ENCODE data around the gene SNTA1.

Gene SNTA1

DNA sequence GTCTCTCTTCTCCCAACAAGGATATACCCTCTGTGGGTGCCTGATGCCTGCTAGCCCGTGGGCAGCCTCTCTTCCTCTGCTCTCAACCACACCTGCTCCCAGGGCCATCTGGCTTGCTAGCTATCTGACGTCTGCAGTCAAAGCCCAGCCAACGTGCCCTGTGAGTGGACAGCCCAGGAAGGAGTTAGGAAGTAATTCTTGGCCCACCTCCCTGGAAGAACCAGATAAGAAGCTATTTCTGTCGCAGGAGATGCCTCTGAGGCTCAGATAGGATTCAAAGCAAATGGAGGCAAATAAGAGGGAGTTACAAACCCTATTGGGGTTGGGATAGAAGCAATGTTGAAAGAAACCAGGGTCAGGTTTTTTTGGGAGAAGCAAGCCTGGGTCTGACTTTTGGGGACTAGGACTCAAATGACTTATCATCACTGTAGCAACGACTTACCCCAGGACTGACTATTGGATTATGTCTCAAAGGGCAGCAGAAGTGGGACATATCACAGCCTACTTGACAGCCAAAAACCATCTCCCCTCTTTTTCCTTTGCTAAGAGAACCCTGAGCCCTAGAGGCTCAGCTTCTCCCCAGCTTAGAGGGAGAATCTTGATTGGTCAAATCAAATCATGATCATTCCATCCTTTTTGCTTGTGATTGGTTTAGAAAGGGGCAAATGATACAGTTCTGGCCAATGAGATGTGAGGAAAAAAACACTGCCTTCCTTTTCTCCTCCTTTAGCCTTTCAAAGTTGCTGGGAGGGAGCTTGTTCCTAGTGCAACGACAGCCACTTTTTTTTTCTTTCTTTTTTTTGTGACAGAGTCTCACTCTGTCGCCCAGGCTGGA lies 24.2 kb downstream of the SNTA1 start:
- no peaks in the 10 kb centered on the region for H3K4me1 Mint-ChIP-seq (ENCODE audit: low read depth)

DNA sequence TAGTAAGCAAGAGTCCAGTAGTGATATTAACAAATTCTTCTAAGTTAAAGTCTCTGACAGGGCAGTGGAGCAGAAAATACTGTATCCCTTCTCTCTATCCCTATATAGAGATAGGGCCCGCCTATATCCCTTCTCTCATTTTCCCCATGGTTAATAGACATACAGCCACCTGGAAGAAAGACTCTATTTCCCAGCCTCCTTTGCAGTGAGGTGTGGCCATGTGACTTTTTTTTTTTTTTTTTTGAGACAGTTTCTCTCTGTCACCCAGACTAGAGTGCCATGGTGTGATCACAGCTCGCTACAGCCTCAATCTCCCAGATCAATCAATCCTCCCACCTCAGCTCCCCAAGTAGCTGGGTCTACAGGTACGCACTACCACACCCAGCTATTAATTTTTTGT lies 25.5 kb downstream of the SNTA1 start:
- no peak overlapping the region for H3K4me3 Mint-ChIP-seq
- H3K9me3 Mint-ChIP-seq, result no peaks in the 10 kb centered on the region
- no peak overlapping the region for H3K27ac Mint-ChIP-seq
- no peaks in the 10 kb centered on the region for H3K36me3 Mint-ChIP-seq (ENCODE audit: low read depth)
- no peaks in the 10 kb centered on the region for H3K4me1 Mint-ChIP-seq (ENCODE audit: low read depth)
- H3K27me3 Mint-ChIP-seq, result no peaks in the 10 kb centered on the region

More for the DNA sequence above, 24.2 kb downstream of the SNTA1 start:
- Mint-ChIP-seq H3K27ac (no peak overlapping the region), H3K27me3 (no peaks in the 10 kb centered on the region), H3K9me3 (no peaks in the 10 kb centered on the region), H3K36me3 (ENCODE audit: low read depth) (no peaks in the 10 kb centered on the region), H3K4me3 (no peak overlapping the region)

DNA sequence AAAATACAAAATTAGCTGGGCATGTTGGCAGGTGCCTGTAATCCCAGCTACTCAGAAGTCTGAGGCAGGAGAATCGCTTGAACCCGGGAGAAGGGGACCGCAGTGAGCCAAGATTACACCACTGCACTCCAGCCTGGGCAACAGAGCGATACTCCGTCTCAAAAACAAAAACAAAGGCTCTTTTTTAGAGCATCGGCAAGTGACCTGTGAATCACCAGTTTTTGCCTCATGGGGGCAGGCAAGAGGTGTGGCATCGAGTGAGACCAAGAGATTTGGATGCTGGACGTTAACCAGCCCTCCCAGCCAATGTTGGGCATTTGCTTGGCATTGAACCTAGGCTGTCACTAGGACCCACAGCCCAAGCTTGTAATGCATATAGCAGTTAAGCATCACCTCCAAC lies 27.6 kb downstream of the SNTA1 start:
- Mint-ChIP-seq H3K27me3 (no peaks in the 10 kb centered on the region), H3K4me1 (ENCODE audit: low read depth) (no peaks in the 10 kb centered on the region), H3K4me3 (no peak overlapping the region), H3K36me3 (ENCODE audit: low read depth) (peaks cover 5% of the 10 kb centered on the region), H3K9me3 (no peaks in the 10 kb centered on the region), H3K27ac (no peak overlapping the region)

DNA sequence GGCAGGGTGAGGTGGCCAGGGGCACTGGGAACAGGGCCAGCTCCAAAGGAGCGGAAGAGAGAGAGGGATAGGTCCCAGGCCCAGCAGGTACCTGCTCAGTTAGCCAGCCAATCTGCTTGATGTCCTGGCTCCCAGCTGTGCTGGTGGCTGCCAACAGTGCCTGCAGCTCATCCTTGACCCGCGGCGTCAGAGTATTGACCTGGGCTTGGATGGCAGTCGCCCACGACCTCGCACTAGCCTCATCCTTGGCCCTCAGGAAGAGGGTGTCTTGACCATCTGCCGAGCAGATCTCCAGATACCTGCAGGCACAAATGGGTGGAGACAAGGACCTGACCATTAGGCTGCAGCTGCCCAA lies 31.1 kb downstream of the SNTA1 start:
- no peak overlapping the region for H3K27ac Mint-ChIP-seq
- H3K36me3 Mint-ChIP-seq (ENCODE audit: low read depth), result peaks cover 6% of the 10 kb centered on the region
- H3K9me3 Mint-ChIP-seq, result no peaks in the 10 kb centered on the region
- H3K4me1 Mint-ChIP-seq (ENCODE audit: low read depth), result peaks cover 11% of the 10 kb centered on the region
- H3K27me3 Mint-ChIP-seq, result no peaks in the 10 kb centered on the region
- no peak overlapping the region for H3K4me3 Mint-ChIP-seq

DNA sequence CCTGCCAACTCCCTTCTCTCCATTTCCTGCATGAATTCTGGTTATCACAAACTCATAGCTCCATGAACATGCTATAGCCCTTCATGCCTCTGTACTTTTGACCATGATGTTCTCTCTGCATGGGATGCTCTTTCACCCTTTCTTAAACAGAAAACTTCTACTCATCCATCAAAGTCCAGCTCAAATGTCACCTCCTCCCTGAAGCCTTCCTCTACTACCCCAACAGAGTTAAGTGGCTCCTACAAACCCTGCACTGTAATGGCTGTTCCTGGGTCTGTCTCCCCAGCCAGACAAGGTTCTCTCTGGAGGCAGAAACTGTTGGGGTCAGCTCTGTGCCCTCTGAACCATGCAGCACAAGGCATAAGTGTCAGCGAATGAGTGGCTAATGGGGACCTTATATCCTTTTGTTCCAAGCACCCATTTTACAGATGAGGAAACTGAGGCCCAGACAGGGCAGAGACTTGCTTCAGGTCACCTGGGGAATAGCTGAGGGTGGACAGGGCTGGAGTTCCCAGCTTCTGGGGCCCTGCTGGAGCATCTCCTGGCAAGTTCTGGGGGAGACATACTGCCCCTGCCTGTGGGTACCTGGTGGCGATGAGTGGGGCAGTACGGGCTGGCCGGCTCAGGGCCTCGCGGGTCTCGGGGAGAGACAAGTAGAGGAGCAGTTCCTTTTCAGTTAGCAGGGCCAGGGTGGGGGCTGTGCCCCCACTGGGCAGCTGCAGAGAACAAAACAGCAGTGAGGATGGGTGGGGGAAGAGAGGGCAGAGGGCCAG lies 31.7 kb downstream of the SNTA1 start:
- Mint-ChIP-seq H3K36me3 (ENCODE audit: low read depth) (peaks cover 12% of the 10 kb centered on the region), H3K27me3 (no peaks in the 10 kb centered on the region), H3K4me1 (ENCODE audit: low read depth) (peaks cover 17% of the 10 kb centered on the region), H3K4me3 (no peak overlapping the region), H3K9me3 (no peaks in the 10 kb centered on the region), H3K27ac (no peak overlapping the region)

DNA sequence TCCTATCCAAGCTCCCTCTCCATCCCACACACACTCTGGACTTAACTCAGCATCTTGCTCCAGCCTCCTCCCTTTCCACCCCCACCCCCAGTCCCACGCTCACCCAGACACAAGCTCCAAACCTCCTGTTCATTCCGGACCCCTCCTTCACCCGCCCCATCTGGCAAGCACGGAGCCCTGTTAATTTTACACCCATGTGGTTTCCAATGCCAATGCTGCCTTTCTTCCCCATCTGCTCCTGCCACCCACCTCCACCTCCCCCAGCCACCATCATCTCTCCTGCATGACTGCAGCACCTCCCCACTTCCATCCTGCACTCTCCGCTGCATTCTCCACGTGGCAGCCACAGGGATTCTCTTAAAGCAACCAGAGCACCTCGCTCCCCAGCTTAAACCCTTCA lies 32.3 kb downstream of the SNTA1 start:
- H3K27me3 Mint-ChIP-seq, result no peaks in the 10 kb centered on the region
- H3K4me3 Mint-ChIP-seq, result no peak overlapping the region
- H3K27ac Mint-ChIP-seq, result no peak overlapping the region
- peaks cover 17% of the 10 kb centered on the region for H3K4me1 Mint-ChIP-seq (ENCODE audit: low read depth)
- H3K9me3 Mint-ChIP-seq, result no peaks in the 10 kb centered on the region
- H3K36me3 Mint-ChIP-seq (ENCODE audit: low read depth), result peaks cover 12% of the 10 kb centered on the region

DNA sequence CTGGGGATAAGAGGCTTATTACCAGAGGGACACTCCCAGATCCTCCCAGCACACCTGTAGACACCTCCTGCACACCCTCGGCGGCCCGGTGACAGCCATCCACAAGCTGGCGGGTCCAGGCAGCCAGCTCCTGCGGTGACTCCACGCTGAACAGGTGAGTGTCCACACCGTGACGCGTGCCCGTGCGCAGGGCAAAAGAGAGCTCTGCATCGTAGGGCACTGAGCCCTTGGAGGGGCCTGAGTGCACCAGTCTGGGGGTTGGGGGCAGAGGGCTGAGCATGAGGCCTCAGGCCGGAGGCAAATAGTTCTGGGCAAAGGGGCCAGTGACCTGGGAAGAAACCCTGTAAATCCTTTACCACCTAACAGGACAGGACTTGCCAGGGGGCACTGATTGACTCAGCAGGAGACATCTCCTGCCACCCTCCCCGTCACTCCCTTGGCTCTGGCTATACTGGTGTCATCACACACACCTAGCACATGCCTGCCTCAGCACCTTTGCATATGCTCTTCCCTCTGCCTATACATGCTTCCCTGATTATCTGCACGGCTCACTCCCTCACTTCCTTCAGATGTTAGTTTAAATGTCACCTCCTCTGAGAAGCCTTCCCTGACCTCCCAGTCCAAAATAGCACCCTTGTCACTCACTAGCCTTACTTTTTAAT lies 33.4 kb downstream of the SNTA1 start:
- Mint-ChIP-seq H3K27ac (no peak overlapping the region), H3K4me3 (no peak overlapping the region), H3K36me3 (ENCODE audit: low read depth) (peaks cover 12% of the 10 kb centered on the region), H3K27me3 (no peaks in the 10 kb centered on the region), H3K9me3 (no peaks in the 10 kb centered on the region), H3K4me1 (ENCODE audit: low read depth) (peaks cover 17% of the 10 kb centered on the region)

DNA sequence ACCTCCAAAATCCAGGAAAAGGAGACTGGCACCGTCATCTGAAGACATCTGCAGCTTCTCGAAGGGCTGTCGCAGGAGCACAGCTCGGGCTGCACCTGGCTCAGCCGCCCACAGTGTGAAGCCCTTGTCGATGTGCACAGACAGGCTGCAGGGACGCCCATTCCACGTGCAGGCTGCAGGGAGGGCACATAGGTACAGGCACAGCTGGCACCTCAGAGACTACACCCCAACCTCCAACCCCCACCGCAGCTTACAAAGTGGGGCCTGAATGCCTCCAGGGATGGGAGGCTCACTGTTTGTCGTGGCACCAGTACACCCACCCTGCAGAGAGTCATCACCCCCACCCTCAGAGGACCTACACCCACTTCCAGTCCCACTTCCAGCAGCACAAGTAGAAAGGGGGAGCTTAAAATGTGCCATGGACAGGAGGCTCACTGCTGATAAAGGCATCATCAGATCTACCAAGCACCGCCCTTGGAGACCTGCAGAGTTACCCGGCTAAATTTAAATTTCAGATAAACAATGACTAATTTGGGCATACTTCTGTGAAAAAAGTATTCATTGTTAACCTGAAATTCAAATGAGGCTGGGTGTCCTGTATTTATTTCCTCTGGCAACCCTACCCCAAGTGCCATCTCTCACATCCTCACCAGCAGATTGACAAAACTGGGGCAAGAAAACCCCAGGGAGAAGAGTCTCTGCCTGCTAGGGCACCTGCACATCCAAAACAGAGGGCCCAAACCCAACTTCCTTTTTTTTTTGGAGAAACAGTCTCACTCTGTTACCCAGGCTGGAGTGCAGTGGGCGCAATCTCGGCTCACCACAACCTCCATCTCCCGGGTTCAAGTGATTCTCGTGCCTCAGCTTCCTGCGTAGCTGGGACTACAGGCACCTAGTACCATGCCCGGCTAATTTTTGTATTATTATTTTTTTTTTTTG lies 34.6 kb downstream of the SNTA1 start:
- no peaks in the 10 kb centered on the region for H3K27me3 Mint-ChIP-seq
- H3K9me3 Mint-ChIP-seq, result no peaks in the 10 kb centered on the region
- H3K36me3 Mint-ChIP-seq (ENCODE audit: low read depth), result peaks cover 16% of the 10 kb centered on the region
- no peak overlapping the region for H3K4me3 Mint-ChIP-seq
- H3K27ac Mint-ChIP-seq, result peak overlapping the region; percentile 55
- H3K4me1 Mint-ChIP-seq (ENCODE audit: low read depth), result peaks cover 21% of the 10 kb centered on the region

DNA sequence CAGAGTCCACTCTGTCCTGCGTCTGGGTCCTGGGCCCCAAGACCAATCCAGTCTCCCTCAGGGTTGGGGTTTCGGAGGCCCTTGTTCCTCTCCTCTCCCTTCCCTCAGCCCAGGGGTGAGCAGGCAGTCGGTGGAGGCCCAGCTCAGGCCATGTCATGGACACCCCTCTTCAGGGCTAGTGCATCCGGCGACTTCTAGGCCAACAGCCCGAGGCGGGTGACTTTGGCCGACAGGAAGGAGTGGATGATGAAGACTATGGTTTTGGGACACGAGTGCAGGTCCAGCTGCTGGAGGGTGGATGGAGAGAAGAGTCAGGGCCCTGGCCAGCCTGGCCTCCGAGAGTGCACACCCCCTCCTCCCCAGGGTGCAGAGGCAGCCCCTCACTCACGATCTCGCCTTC lies 35.2 kb downstream of the SNTA1 start:
- Mint-ChIP-seq H3K27ac (no peak overlapping the region), H3K27me3 (no peaks in the 10 kb centered on the region)

DNA sequence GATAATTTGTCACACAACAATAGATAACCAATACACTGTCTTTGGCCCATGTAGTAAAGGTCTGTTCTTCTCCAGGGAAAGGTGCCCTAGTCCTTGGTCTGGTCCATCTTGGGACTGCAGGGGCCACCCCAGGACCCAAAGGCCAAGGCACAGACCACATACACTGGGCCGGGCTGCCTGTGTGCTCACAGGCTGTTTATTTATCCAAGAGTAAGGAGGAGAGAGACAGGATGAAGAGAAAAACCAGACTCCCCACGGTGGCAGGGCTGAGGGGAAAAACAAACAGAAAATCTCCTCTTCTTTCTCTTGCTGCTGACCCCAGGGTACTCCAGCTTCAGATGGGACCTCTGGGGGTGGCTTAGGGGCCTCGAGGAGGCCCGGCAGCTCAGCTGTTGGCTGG lies 35.8 kb downstream of the SNTA1 start:
- H3K27me3 Mint-ChIP-seq, result no peaks in the 10 kb centered on the region
- peaks cover 25% of the 10 kb centered on the region for H3K4me1 Mint-ChIP-seq (ENCODE audit: low read depth)
- peaks cover 16% of the 10 kb centered on the region for H3K36me3 Mint-ChIP-seq (ENCODE audit: low read depth)
- H3K4me3 Mint-ChIP-seq, result no peak overlapping the region
- H3K27ac Mint-ChIP-seq, result no peak overlapping the region
- no peaks in the 10 kb centered on the region for H3K9me3 Mint-ChIP-seq

More for the DNA sequence above, 35.2 kb downstream of the SNTA1 start:
- no peak overlapping the region for H3K4me3 Mint-ChIP-seq
- H3K9me3 Mint-ChIP-seq, result no peaks in the 10 kb centered on the region
- peaks cover 16% of the 10 kb centered on the region for H3K36me3 Mint-ChIP-seq (ENCODE audit: low read depth)
- H3K4me1 Mint-ChIP-seq (ENCODE audit: low read depth), result peaks cover 25% of the 10 kb centered on the region

DNA sequence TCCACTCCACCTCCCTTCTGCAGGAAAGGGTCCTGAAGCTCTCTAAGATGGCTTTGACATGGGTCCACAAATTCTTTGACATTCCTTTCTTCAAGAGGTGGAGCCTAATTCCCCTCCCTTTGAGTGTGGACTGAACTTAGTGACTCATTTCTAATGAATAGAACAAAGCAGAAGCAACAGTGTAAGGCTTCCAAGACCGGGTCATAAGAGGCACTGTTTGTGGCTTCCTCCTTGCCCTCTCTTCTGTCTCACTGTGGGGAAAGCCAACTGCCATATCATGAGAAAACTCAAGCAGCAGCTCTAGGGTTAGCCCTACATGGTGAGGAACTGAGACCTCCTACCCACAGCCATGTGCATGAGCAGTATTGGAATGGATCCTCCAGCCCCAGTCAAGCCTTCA lies 36.3 kb downstream of the SNTA1 start:
- peaks cover 30% of the 10 kb centered on the region for H3K4me1 Mint-ChIP-seq (ENCODE audit: low read depth)
- H3K9me3 Mint-ChIP-seq, result no peaks in the 10 kb centered on the region
- H3K4me3 Mint-ChIP-seq, result no peak overlapping the region
- no peaks in the 10 kb centered on the region for H3K27me3 Mint-ChIP-seq
- H3K27ac Mint-ChIP-seq, result peak overlapping the region; percentile 36
- H3K36me3 Mint-ChIP-seq (ENCODE audit: low read depth), result peaks cover 16% of the 10 kb centered on the region

DNA sequence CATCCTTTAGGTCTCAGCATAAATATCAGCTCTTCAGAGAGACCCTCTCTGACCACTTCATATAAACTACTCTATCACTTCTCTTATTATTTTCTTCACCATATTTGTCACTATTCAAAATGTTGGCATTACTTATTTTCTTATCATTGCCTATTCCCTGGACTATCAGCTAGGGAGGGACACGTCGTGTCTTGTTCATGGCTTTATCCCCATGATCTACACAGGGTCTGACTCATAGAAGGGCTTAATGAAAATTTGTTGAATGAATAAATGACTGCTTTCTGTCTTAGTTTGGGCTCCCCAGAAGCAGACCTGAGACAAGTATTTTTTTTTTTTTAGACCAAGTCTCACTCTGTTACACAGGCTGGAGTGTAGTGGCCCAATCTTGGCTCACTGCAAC lies 39.3 kb downstream of the SNTA1 start:
- Mint-ChIP-seq H3K4me3 (no peak overlapping the region), H3K9me3 (no peaks in the 10 kb centered on the region), H3K4me1 (ENCODE audit: low read depth) (peaks cover 51% of the 10 kb centered on the region), H3K27ac (no peak overlapping the region), H3K36me3 (ENCODE audit: low read depth) (peaks cover 15% of the 10 kb centered on the region), H3K27me3 (no peaks in the 10 kb centered on the region)

DNA sequence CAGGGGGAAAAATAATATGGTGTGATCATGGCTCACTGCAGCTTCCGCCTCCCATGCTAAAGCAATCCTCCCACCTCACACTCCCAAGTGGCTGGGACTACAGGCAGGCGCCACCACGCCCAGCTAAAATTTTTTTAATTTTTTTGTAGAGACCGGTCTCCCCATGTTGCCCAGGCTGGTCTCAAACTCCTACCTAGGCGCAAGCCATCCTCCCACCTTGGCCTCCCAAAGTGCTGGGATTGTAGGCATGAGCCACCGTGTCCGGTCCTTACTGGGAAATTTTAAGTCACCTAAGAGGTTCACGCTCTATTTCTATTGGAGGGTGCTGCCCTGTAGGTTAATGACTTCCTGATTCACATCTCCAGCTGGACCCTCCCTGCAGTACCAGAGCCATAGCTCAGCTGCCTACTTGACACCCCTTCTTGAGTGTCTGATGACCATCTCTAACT lies 41.6 kb downstream of the SNTA1 start:
- H3K4me1 Mint-ChIP-seq (ENCODE audit: low read depth), result peaks cover 51% of the 10 kb centered on the region
- H3K27me3 Mint-ChIP-seq, result no peaks in the 10 kb centered on the region
- no peaks in the 10 kb centered on the region for H3K9me3 Mint-ChIP-seq
- peak overlapping the region; percentile 90 for H3K4me3 Mint-ChIP-seq
- H3K36me3 Mint-ChIP-seq (ENCODE audit: low read depth), result peaks cover 9% of the 10 kb centered on the region
- peak overlapping the region; percentile 92 for H3K27ac Mint-ChIP-seq

DNA sequence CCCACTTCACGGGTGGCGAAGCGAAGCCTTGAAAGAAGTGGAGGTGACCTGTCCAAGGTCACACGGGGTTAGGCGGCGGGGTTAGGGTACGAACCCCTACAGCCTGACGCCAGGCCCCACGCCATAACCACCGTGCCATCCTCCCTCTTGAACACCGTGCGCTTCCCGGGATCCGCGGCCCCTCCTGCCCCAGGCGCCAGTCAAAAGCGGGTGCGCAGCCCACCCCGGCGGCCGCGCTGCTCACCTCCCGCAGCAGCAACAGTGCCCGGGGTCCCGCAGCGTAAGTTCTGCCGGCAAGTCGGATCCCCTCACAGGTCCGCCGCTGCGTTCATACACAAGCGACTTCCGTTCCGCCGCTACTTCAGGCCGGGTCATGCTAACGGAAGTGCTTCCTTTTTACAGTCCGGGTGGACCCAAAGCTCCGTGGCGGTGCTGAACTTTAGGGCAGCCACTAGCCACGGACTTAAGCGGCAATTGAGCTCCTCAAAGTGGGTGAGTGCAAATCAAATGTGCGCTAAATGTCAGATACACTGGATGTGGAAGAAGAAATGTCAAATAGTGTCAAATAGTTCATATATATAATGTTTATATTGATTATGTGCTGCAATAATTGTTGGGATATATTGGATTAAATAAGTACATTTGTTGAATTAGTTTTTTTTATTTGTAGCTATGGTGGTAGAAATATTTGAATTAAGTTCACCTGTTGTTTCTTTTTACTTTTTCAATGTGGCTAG lies 42.2 kb downstream of the SNTA1 start, which contains the start of gene CDK5RAP1:
CDK5RAP1 (minus strand) TSS at position 336 of the 737 bp plus-strand sequence. CDS start 4,455 bp downstream, outside the sequence.
- H3K9me3 Mint-ChIP-seq, result no peaks in the 10 kb centered on the region
- no peaks in the 10 kb centered on the region for H3K27me3 Mint-ChIP-seq
- H3K4me3 Mint-ChIP-seq, result peak within 1 kb of the TSS; percentile 90
- peak within 1 kb of the TSS; percentile 92 for H3K27ac Mint-ChIP-seq
- peaks cover 53% of the 10 kb centered on the region for H3K4me1 Mint-ChIP-seq (ENCODE audit: low read depth)
- H3K36me3 Mint-ChIP-seq (ENCODE audit: low read depth), result peaks cover 9% of the 10 kb centered on the region
